Heart right ventricle (tissue), 16 donors: ENCODE data around the gene MAP3K7CL. TPM values are rescaled to one million over a fixed set of nuclear protein-coding genes. Genes with fewer than 3 reads are reported as not detected.
A peak's percentile ranks its signal among the peaks of the same experiment; 100 is the strongest.

Source experiments
- ATAC-seq, 8 donors: fragments of 200-7000 bp; cut with Tn5 transposase; one replicate each; pipeline ENCODE4 v1.9.1; 2020; ENCODE audit warnings: mild to moderate bottlenecking in 8 of 8, moderate library complexity in 8 of 8, moderate number of reproducible peaks in 1 of 8
- DNase-seq, 2 donors: peaks; one replicate each; pipeline ENCODE4 v3.0.0-alpha.2; 2020
- H3K27ac ChIP-seq, 10 donors: fragments of 200-600 bp; sonication (generic) in 2 of 10; one replicate each; pipeline versions ENCODE4 v1.5.0 to v1.8.0; 2020 to 2022; ENCODE audit warnings: mild to moderate bottlenecking in 3 of 10
- H3K27me3 ChIP-seq, 7 donors: fragments of 200-600 bp; one replicate each; pipeline ENCODE4 v1.8.0; 2021 to 2022; ENCODE audit warnings: mild to moderate bottlenecking in 2 of 7
- H3K36me3 ChIP-seq, 9 donors: fragments of 200-600 bp; sonication (generic) in 1 of 9; one replicate each; pipeline versions ENCODE4 v1.5.0 to v1.8.0; 2020 to 2022; ENCODE audit warnings: mild to moderate bottlenecking in 2 of 9
- H3K4me1 ChIP-seq, 9 donors: fragments of 200-600 bp; sonication (generic) in 1 of 9; one replicate each; pipeline versions ENCODE4 v1.5.0 to v1.8.0; 2020 to 2022; ENCODE audit warnings: mild to moderate bottlenecking in 4 of 9
- H3K4me3 ChIP-seq, 10 donors: fragments of 200-600 bp; sonication (generic) in 2 of 10; one replicate each; pipeline versions ENCODE4 v1.5.0 to v1.8.0; 2020 to 2022; ENCODE audit warnings: mild to moderate bottlenecking in 7 of 10, moderate library complexity in 2 of 10
- H3K9me3 ChIP-seq, 11 donors: fragments of 200-600 bp in 10 of 11; sonication (generic) in 2 of 11; one replicate each; pipeline versions ENCODE4 v1.5.0 to v1.8.0; 2013 to 2022; ENCODE audit warnings: mild to moderate bottlenecking in 2 of 11, control low read depth in 1 of 11, moderate library complexity in 1 of 11
- CTCF ChIP-seq, 9 donors: fragments of 200-600 bp; sonication (generic) in 2 of 9; IDR thresholded peaks; one replicate each; pipeline versions ENCODE4 v1.5.0 to v1.8.0; 2021 to 2022; ENCODE audit warnings: antibody characterized with exemption in 9 of 9, mild to moderate bottlenecking in 5 of 9, moderate library complexity in 1 of 9
- WGBS, 2 donors: extraction: QIAGEN DNeasy Blood & Tissue Kit; methylation state at CpG; one replicate each; pipeline ENCODE4 v1.1.7; 2013; ENCODE audit warnings: inconsistent platforms in 1 of 2; 5-methylcytosine and 5-hydroxymethylcytosine counted together
- intact Hi-C, 10 donors: fragments of 100-400 bp; cut with DNase I; formaldehyde crosslinking; loops; one replicate each; pipeline versions ENCODE4 v1.11.1 to v1.14.2; 2022
- polyA plus RNA-seq, 2 donors: library from polyadenylated mRNA; stranded (reverse); fragments of 200-250 nt; gene quantifications; one replicate each; pipeline ENCODE4 v1.2.3, GENCODE V29; 2013
- total RNA-seq, 10 donors: library from RNA; stranded (reverse); fragmentation: NEBNext Ultra II Directional in 3 of 10; extraction: Animal tissue kit (Norgen Biotek cat#: 25700) in 3 of 10; gene quantifications; one replicate each; pipeline versions ENCODE4 v1.2.1 to v1.2.4, GENCODE V29; 2021 to 2023
- donor health status: Arrhythmogenic right ventricular cardiomyopathy.
- donor health status: ischemic (EF 13 %, LVEDD 7.1; RV severe dilation, severe dysfunction).
- donor health status: healthy with polysubstance abuse.
- donor health status: DM: no; HTN: yes; CAD: no.
- donor health status: DM: no; HTN: no; CAD: no.
- donor health status: ischemic (EF 25% LVEDD 6.9; RV normal size, moderate dysfunction).
- donor health status: ischemic (EF 25% LVEDD 5.7; RV mildly dilated, moderate dysfunction).
- donor health status: healthy.
- donor health status: DM: yes; HTN: yes; CAD: no.
- donor health status: Ischemic cardiomyopathy.
- donor health status: ischemic (EF 35%, LVEDD 5.7; RV mildly dilated, moderate dysfunction).
- donor health status: nonischemic (EF 11% LVEDD 7.7; RV severe dilation, severe dysfunction).
- donor health status: DM: yes; HTN: yes; CAD: no.
- donor health status: PGD.
- donor health status: ischemic (EF 29% LVEDD 5.4; RV normal size, mild dysfunction).
- donor health status: nonischemic (EF 23%, LVEDD 6.1; RV moderate dilation, normal function).

MAP3K7CL gene
- total and polyA plus RNA-seq, 12 donors = 0.64 to 62.1 (median 3.6) TPM

- no peak overlapping the region for H3K4me3 ChIP-seq
- no peak for TF ChIP-seq CTCF (IDR thresholded peaks at IDR 0.05)
- WGBS, 2 donors = 83 to 96% methylated on average over 8 of the region's 8 CpGs
- H3K36me3 ChIP-seq = peaks cover 0 to 3% (median 0%) of the 10 kb centered on the region in 9 donors
- no peak for ATAC-seq
- no peak for DNase-seq
- H3K9me3 ChIP-seq = peaks cover 0 to 5% (median 0%) of the 10 kb centered on the region in 11 donors
- no peaks in the 10 kb centered on the region for H3K27me3 ChIP-seq
- peak overlapping the region in 1 of 10 donors; percentile 70 for H3K27ac ChIP-seq
- intact Hi-C loops = loop anchor here in 4 of 10 donors (5.0 to 10.0 kb wide), 5 partner anchors 48 to 748 kb away; no protein-coding TSS in a partner anchor
- H3K4me1 ChIP-seq = peaks cover 0 to 38% (median 0%) of the 10 kb centered on the region in 9 donors
Observed at GRCh38 chr21:29096218-29097015, 34.0 kb upstream of the MAP3K7CL start.

DNA sequence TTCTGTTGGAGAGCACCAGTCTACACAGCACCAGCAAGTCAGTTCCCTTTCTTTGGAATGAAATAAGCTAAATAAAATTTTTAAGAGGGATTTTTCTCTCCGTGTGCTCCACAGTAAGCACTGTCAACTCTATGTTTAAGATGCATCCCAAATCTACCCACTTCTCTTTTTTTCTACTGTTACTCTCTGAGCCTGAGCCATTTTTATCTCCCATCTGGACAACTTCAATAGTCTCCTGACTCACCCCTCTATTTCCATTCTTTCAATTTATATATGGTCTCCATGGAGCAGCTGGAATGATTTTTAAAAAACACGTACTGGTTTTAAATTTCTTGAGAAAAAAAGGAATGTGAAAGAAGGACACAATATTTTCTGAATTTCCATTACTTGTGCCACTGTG is 32.3 kb upstream of the MAP3K7CL start:
- ATAC-seq = no peak
- H3K27ac ChIP-seq = peak overlapping the region in 1 of 10 donors; percentile 41
- peaks cover 0 to 3% (median 0%) of the 10 kb centered on the region in 9 donors for H3K36me3 ChIP-seq
- 74 to 79% methylated on average over 2 of the region's 2 CpGs for WGBS, 2 donors
- H3K9me3 ChIP-seq = no peaks in the 10 kb centered on the region
- no peak for TF ChIP-seq CTCF (IDR thresholded peaks at IDR 0.05)
- intact Hi-C loops = loop anchor here in 4 of 10 donors (5.0 to 10.0 kb wide), 5 partner anchors 47 to 747 kb away; no protein-coding TSS in a partner anchor
- peaks cover 0 to 34% (median 0%) of the 10 kb centered on the region in 9 donors for H3K4me1 ChIP-seq
- no peak for DNase-seq
- H3K27me3 ChIP-seq = no peaks in the 10 kb centered on the region
- H3K4me3 ChIP-seq = no peak overlapping the region

DNA sequence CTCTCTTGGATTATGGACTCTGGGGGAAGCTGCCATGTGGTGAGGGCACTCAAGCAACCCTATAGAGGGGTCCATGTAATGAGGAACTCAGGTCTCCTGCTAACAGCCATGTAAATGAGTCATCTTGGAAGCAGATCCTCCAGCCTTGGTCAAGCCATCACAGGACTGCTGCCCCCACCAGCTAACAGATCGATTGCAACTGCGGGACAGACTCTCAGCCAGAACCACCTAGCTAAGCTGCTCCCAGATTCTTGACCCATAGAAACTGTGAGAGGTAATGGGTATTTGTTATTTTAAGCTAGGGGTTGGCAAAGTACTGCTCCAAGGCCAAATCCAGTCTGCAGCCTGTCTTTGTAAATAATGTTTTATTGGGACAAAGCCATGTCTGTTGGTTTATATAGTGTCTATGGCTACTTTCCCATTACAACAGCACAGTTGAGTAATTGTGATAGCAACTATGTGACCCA is 27.6 kb upstream of the MAP3K7CL start:
- DNase-seq (no peak), ATAC-seq (no peak)
- peaks cover 0 to 14% (median 0%) of the 10 kb centered on the region in 9 donors for H3K4me1 ChIP-seq
- H3K27ac ChIP-seq = no peak overlapping the region
- peaks cover 0 to 3% (median 0%) of the 10 kb centered on the region in 9 donors for H3K36me3 ChIP-seq
- no peaks in the 10 kb centered on the region for H3K27me3 ChIP-seq
- H3K9me3 ChIP-seq = no peaks in the 10 kb centered on the region
- WGBS, 2 donors = 92 to 93% methylated on average over 2 of the region's 2 CpGs
- no peak for TF ChIP-seq CTCF (IDR thresholded peaks at IDR 0.05)
- no peak overlapping the region for H3K4me3 ChIP-seq
- intact Hi-C loops = no loop called here

- Histone ChIP-seq H3K27me3 (no peaks in the 10 kb centered on the region), H3K4me1 (peaks cover 0 to 3% (median 0%) of the 10 kb centered on the region in 9 donors), H3K4me3 (no peak overlapping the region), H3K36me3 (peaks cover 0 to 3% (median 0%) of the 10 kb centered on the region in 9 donors), H3K27ac (no peak overlapping the region), H3K9me3 (no peaks in the 10 kb centered on the region)
- ATAC-seq (no peak), DNase-seq (no peak)
- intact Hi-C loops = no loop called here
- 75 to 84% methylated on average over 7 of the region's 7 CpGs for WGBS, 2 donors
- TF ChIP-seq CTCF (IDR thresholded peaks at IDR 0.05) = no peak
Observed at GRCh38 chr21:29104239-29104708, 26.2 kb upstream of the MAP3K7CL start.
